SK-MEL-5 (cell line): ENCODE measurements around the gene ZBTB49. TPM values are rescaled to one million over a fixed set of nuclear protein-coding genes. Genes with fewer than 3 reads are reported as not detected.
A peak's percentile ranks its signal among the peaks of the same experiment; 100 is the strongest.

ENCODE experiments used
- DNase-seq: peaks from one replicate; pipeline ENCODE4 v3.0.0-alpha.2; 2016; ENCODE audit warnings: low read depth, low spot score
- in situ Hi-C: cut with HindIII; loops from 2 replicates; pipeline ENCODE4 v1.10.0; 2016; ENCODE audit warnings: low sequenced_read_pairs, high pct_unique_total_duplicates, low pct_unique_long_range_greater_than_20kb
- total RNA-seq: library from RNA; depleted of rRNA; stranded (reverse); fragments of >200 nt; shearing (Covaris generic); gene quantifications from 2 replicates; pipeline ENCODE4 v1.2.3, GENCODE V29; 2014

ZBTB49 gene
- total RNA-seq, 1 experiment from 2014 or later = 3.6 TPM

DNA sequence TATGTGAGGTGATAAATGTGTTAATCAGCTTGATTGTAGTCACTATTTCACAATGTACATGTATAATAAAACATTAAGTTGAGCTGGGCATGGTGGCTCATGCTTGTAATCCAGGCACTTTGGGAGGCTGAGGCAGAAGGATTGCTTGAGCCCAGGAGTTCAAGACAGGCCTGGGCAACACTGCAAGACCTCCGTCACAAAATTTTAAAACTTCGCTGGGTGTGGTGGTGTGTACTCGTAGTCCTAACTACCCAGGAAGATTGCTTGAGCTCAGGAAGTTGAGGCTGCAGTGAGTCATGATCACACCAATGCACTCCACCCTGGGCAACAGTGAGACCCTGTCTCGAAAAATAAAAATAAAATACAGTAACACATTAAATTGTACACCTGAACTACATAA is 20.2 kb upstream of the ZBTB49 start:
- in situ Hi-C loops = no loop called here
- DNase-seq = no peak

DNA sequence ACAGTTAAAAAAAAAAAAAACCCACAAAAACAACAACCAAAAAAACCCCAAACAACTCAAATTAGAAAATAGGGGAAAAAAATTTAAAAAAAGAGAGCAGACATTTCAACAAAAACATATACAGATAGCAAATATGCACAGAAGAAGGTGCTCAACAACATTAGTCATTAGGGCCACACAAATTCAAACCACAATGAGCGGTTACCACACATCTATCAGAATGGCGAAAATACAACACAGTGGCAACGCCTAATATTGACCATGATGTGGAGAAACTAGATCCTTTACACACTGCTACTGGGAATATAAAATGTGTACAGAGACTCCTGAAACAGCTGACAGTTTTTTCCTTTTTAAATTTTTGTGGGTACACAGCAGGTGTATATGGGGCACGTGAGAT is 19.5 kb upstream of the ZBTB49 start:
- no peak for DNase-seq
- in situ Hi-C loops = no loop called here

DNA sequence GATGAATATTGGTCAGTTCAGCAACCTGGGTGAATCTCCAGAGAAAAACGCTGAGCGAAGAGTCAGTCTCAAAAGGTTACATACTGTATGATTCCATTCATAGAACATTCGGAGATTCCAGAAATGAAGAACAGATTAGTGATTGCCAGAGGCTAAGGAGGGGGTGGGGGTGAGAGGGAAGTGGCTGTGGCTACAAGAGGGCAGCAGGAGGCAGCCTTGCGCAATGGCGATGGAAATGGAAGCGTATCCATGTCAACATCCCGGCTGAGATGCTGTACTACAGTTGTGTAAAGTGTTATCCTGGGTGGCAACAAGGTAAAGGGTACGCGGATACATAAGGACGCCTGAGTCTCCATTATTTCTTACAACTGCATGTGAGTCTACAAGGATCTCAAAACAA is 18.1 kb upstream of the ZBTB49 start:
- in situ Hi-C loops = no loop called here
- DNase-seq = peak; percentile 82

DNA sequence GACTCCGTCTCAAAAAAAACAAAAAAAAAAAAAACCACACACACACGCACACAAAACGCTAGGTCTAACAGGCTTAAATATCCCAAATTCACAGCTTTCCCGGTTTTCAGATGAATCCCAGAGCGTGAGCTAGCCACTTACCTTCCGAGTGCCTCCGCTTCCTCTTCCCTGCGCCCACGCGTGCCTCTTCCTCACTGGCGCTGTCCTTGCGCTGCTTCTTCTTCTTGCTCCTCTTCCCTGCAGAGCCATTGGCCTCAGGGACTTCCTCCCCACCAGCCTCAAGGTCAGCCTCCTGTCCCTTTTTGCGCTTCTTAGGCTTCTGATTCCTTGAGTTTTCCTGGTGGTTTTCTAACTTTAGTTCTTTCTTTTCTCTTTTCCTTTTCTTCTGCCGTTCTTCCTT is 15.8 kb upstream of the ZBTB49 start:
- in situ Hi-C loops = no loop called here

DNA sequence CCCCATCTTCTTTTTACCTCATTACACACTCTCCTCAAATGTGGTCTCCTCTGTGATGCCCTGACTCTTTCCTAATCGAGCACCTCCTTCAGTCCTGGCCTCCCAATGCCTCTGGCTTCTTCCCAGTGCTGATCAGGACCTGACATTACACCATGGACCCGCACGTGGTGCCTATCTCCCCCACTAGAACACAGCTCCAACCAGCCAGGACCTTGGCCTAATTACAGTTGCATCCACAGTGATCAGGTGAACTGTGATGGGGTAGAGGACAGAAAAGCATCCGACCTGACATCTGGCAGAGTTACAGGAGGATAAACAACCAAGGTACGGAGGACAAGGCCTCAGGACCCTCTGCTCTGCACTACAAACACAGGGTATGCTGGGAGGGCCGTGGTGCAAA is 12.5 kb upstream of the ZBTB49 start:
- no peak for DNase-seq
- in situ Hi-C loops = loop anchor here (25.0 kb wide), 1 partner anchor 160 kb away; no protein-coding TSS in a partner anchor

More for the DNA sequence above, 15.8 kb upstream of the ZBTB49 start:
- no peak for DNase-seq

DNA sequence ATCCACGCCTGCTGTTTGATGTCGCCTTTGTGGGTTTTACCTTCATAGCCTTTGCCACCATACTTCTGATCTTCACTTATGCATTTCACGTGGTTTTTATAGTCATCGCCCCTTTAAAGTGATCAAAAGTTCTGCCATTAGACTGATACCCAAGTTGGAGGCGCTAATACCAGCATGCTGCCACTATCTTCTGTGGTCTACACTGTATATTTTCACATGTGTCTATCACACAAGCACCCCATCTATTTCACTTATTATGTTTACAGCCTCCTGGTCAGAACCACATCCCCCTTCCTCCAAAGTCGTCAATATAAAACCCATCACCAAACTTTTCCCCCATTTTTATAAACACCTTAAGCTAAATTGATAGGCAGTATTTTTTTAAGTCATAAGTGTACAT is 8.3 kb upstream of the ZBTB49 start:
- in situ Hi-C loops = loop anchor here (25.0 kb wide), 1 partner anchor 156 kb away; no protein-coding TSS in a partner anchor

DNA sequence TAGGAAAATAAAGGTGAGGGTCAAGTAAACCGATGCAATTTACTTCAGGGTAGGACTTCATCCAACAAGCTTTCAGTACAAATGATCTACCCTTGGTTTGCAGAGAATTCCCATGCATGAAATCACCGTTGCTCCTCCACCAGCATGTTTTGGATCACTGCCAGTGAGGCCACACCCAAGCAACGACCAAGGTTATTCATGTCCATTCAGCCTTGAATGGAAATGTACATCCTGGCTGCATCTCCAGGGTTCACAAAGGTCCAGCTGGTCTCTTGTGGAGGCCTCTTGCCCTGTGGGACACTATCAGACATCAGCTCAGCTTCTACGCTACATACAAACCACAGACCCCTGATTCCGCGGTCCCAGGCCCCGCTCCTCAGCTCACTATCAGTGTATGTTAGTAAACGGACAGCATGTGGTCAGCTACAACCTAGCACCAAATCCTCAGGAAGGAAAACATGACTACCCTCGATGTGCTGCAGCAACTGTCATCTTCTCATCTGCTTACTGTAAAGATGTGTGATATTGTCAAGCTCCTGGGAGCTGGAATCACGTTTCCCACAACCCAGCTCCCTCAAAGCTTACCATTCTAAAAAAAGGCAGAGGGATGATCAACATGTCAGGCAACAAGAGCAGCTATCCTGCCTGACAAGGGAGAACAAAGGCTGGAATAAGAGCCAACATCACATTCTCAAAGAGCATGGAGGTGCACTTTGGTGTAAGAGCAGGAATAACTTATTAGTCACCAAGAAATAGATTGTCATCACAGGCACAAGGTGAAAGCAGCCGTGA is 5.0 kb upstream of the ZBTB49 start:
- no peak for DNase-seq
- in situ Hi-C loops = loop anchor here (25.0 kb wide), 1 partner anchor 152 kb away; no protein-coding TSS in a partner anchor

More for the DNA sequence above, 8.3 kb upstream of the ZBTB49 start:
- no peak for DNase-seq

DNA sequence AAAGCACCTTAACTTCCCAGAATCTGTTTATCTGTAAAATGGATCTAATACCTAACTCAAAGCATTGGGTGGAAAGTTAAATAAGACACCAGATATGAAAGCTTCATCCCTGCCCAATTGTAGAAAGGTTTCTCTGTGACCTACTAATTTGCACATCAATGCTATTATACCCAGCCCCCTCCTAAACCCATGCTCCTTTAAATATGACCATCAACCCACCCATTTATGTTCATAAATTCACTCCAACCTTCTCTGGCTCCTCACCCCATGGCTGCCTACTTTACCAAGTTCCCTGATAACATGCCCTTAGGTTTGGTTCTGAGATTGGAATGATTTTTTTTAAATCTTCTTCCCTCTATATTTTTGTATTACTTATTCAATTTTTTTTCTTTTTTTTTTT is 2.0 kb upstream of the ZBTB49 start:
- in situ Hi-C loops = loop anchor here (25.0 kb wide), 1 partner anchor 149 kb away; no protein-coding TSS in a partner anchor
- DNase-seq = no peak

DNA sequence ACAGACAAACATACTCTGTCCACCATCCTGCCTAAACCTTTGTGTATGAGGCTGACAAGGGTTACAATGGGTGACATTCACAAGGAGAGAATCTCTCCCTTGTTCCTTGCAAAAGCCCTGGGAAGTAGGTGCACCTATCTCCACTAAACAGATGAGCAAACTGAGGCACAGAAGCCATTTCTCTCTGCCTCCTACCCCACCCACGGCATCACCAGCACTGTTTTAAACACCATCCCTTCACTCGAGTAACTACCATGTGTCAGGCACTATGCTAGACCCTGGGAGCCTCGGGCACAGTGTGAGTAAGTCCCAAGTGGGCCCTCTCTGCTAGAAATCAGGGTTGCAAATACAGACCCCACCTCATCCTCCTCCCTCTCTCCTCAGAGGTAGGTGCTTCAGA is 996 bp upstream of the ZBTB49 start:
- in situ Hi-C loops = loop anchor here (25.0 kb wide), 1 partner anchor 148 kb away; no protein-coding TSS in a partner anchor
- peak; percentile 7 for DNase-seq

DNA sequence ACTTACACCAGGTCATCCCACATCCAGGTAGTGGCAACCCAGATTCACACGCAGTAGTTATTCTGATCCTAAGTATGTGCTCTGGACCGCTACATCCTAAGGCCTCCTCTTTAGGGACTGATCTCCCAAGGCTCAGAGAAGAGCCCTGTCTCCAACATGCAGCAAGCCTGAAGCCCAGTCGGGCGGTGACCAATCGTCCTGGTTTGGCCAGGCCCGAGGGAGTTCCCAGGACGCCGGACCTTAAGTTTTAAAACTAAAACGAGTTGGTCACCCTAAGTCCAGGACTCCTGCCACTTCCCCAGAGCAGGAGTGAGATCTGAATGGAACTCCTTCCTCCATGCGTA is 482 bp upstream of the ZBTB49 start:
- no peak for DNase-seq
- in situ Hi-C loops = loop anchor here (25.0 kb wide), 1 partner anchor 148 kb away; no protein-coding TSS in a partner anchor

DNA sequence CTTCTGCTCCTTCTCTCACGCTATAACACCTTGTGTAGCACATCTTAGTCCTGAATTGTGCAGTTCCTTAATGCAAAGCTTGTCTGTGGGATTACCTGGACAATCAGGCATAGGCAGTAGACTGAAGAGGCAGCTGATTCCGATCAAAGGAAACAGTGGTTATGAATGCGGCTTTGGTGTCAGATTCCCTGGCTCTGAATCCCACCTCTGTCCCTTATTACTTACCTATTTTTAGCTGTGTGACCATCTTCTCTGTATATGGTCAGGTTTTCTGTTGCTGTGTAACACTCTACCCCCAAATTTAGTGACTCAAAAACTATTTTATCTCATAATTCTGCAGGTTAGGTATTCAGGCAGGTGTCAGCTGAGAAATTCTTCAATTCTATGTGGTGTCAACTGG is 3.2 kb downstream of the ZBTB49 start:
- in situ Hi-C loops = loop anchor here (25.0 kb wide), 1 partner anchor 144 kb away; no protein-coding TSS in a partner anchor

DNA sequence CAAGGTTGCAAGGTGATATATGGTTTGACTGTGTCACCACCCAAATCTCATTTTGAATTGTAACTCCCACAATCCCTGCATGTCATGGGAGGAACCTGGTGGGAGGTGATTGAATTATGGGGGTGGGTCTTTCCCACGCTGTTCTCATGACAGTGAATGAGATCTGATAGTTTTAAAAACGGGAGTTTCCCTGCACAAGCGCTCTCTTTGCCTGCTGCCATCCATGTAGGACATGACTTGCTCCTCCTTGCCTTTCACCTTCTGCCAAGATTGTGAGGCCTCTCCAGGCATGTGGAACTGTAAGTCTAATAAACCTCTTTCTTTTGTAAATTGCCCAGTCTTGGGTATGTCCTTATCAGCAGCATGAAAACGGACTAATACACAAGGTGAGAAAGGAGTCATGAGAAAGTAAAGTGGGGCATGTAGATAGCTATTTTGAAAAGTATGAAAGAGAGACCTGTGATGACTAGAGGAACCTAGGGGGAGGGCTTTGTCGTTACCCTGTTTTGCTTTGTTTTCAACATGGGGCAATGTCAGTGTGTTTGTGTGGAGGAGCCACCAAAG is 6.3 kb downstream of the ZBTB49 start:
- in situ Hi-C loops = loop anchor here (25.0 kb wide), 1 partner anchor 141 kb away; no protein-coding TSS in a partner anchor
- no peak for DNase-seq

More for the DNA sequence above, 3.2 kb downstream of the ZBTB49 start:
- DNase-seq = no peak

DNA sequence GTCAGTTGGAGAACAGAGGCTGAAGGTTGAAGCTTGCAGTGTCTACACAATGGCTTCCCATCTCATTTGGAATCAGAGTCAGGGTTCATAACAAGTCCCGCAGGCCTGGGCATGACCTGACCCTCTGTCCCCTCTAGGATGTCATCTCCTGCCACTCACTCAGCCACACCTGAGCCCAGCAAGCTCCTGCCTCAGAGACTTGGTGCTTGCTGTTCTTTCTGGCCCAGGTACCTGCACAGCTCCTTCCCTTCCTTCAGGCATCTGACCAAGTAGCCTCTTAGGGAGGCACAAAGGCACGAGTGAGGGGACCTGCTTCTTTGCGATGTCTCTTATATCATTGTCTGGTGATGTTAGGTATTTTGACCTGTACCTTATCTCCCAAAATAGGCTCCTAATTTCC is 9.0 kb downstream of the ZBTB49 start:
- no peak for DNase-seq
- in situ Hi-C loops = loop anchor here (25.0 kb wide), 1 partner anchor 138 kb away; no protein-coding TSS in a partner anchor

DNA sequence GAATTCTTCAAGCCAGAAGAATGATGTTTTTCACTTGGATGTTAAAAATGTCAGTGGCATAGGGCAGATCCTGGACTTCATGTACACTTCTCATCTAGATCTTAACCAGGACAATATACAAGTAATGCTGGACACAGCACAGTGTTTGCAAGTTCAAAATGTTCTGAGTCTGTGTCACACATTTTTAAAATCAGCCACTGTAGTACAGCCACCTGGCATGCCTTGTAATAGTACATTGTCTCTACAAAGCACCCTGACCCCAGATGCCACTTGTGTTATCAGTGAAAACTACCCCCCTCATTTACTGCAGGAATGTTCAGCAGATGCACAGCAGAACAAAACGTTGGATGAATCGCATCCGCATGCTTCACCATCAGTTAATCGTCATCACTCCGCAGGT is 11.9 kb downstream of the ZBTB49 start:
- in situ Hi-C loops = no loop called here
- no peak for DNase-seq

DNA sequence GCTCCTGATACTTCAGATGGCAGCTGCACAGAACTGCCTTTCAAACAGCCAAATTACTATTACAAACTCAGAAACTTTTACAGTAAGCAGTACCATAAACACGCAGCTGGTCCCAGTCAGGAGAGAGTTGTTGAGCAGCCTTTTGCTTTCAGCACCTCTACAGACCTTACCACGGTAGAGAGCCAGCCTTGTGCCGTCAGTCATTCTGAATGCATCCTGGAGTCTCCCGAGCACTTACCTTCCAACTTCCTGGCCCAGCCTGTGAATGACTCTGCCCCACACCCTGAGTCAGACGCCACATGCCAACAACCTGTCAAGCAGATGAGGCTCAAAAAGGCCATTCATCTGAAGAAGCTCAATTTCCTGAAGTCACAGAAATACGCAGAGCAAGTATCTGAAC is 12.4 kb downstream of the ZBTB49 start:
- peak; percentile 6 for DNase-seq
- in situ Hi-C loops = no loop called here

DNA sequence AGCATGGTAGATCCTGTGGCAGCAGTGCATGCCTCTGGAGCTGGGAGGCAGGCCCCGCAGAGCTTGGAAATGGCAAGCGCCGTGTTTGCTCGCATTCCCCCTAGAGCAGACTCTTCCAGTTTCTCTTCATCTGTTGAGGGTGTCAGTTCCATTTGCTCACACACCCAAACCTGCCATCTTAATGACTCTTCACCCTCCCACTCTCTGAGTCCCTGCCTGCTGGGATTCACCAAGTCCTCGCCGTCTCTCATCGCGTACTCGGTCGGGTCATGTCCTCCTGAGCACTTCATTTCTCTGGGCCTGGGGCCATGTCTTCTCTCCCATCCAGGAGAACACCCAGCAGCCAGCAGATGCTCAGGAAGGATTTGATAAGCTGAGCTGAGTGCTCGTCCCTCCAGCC is 16.9 kb downstream of the ZBTB49 start:
- no peak for DNase-seq
- in situ Hi-C loops = no loop called here

DNA sequence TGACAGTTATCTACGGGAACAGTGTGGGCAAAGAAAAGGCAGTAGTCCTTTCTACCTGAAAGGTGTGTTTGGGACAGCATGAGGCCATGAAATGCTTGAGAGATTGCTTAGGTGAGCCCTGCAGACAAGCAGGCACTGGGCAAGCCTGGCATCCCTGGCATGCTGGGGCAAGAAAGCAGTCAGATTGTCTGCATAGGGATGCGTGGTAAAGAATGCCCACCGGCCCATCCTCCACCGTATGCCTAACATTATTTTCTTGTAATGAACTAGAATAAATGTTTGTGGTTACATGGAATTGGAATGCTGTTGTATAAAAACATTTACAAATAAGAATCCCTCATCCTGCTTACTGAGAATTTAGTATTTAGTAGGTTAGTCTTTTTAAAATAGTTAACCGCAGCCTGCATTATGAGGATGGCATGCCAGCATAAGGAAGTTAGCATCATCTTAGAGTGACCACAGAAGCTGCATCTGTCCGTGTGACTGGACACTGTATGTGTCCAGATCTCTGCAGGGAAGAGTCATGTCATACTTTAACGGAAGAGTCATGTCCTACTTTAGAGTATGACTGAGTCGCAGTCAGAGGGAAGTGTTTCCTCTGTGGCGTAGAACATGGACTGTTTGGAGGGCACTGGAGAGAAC is 18.9 kb downstream of the ZBTB49 start:
- DNase-seq = no peak
- in situ Hi-C loops = no loop called here

DNA sequence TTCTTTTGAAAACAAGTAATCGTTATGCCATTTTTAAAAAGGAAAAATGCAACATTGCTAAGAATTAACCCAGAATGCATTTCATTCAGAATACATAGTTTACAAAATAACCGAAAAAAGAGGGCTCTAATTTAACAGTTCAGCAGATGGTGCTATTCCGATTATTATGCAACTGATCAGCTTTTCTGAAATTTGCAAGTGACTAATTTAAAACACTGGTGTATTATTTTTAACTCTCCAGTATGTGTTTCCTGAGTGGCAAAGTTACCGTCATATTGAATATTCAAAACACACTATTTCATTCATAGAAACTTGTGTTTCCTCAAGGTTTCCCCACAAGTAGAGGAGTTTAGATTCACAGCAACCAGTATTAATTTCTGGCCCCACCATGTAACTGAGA is 21.1 kb downstream of the ZBTB49 start:
- no peak for DNase-seq
- in situ Hi-C loops = no loop called here
